ENCODE results near the gene SAMHD1.
"Not testable (repeated sequence)": the region's sequence is repeated elsewhere in the genome, so short reads cannot be mapped to it uniquely, and the experiment has no call there.

Gene SAMHD1

DNA sequence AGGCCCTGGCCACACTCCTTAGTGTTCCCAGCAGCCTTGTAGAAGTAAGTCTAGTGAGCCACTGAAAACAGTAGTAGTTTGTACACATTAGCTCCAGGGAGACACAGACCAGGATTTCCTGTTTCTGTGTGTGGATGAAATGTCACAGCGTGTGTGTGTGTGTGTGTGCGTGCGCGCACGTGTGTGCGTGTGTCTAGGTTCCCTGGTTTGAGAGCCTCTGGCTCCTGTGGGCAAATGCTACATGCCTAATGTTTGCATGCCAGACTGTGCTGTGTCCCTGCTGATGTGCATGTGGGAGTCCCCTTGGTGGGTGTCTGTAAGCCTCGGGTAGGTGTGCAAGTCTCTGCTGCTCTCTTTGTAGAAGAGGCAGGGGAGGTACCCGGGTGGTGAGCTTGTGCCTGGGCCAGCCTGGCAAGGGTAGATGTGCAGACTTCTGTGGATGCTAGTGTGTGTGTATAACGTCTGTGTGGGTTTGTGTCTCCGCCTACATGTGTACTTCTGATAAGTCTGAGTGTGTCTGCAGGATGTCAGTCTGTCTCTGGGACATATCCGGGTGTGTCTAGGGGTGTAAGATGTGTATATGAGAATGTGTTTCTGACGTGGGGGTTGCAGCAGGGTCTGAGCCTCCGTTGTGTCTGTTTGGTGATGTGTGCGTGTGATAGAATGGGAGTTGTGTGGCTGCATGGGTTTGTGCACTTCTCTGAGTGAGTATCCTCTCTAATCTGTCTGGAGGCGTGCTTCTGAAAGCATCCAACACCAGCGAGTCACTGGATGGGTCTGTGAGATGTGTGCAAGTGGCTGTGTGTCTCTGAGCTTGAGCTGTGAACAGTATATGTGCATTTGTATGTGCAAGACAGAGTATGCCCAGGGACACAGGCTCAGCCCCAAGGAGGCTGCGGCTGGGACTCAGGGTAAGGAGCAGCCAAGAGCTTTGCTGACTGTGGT lies 94.5 kb downstream of the SAMHD1 start:
- no peak for FAIRE-seq
- DNase-seq (ENCODE audit: low spot score): no peak

DNA sequence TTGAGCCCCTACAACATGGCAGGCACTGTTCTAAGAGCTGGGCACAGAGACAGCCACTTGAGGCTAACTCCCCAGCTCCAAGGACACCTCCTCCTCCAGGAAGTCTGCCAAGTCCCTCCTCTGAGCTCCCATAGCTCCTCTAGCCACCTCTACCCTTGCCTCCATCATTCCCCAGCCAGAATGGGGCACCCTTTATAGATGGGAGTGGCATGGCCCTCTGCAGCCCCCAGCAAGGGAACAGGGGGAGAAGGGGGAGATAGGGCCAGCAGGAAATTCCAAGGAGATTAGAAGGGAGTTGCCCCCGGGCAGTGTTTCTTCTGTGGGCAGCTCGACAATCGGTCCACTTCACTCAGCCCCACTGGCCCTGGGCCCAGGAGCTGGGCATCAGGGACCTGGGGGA lies 95.3 kb downstream of the SAMHD1 start:
- FAIRE-seq (no peak), DNase-seq (ENCODE audit: low spot score) (no peak)

DNA sequence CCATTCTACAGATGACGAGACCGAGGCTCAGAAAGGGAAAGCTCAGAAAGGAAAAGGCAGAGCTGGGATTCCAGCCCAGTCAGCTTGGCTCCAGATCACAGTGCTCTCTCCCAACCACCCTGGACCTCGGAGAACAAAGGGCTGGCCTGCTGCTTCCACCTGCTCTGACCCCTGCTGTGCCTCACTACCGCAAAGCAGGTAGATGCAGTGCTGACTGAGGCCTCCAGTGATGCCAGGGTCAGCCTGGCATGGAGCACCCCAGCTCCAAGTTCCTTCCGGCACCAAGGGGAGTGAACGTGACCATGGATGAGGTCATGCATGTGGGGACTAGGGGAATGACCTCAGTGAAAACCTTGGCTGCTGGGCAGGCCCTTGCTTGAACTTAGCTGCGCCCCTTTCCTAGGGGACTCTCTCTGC lies 96.3 kb downstream of the SAMHD1 start:
- DNase-seq (ENCODE audit: low spot score): no peak
- no peak for FAIRE-seq

DNA sequence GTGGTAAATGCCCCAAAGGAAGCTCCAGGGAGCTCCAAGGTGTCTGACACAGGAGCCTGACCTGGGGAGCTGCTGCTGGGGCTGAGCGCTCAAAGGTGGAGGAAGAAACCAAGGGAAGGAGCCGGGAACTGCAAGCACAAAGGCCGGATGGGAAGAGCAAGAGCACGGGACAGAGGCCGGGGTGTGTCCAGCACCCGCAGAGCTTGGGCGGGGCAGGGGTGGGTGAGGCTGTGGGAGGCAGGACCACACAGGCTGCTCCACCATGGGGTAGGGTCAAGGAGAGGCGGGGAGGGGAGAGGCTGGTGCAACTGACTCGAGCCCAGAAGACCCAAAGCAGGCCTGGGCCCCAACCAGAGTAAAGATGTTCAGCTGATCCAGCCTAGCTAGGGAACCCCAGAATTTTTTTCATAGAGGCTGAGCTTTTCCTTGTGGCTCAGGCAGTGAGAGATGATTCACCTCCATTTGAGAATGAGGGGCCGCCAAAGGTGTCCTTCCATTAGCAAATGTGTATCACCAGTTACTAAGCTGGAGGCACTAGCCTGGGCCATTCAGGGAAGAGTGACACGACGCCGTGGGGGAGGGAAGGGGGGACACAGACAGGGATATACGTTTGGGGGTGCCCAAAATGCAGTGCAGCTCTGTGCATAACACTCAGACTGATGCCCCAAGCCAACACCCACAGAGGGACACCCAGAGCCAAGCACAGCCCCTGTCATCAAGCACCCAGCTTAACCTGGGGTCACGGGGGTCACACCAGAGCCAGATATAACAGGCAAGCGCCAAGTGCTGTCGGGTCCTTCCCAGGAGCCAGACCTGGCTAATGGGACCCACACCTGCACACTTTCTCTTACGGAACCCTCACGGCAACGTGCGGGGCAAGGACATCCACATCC lies 96.9 kb downstream of the SAMHD1 start:
- FAIRE-seq (no peak), DNase-seq (ENCODE audit: low spot score) (no peak)

DNA sequence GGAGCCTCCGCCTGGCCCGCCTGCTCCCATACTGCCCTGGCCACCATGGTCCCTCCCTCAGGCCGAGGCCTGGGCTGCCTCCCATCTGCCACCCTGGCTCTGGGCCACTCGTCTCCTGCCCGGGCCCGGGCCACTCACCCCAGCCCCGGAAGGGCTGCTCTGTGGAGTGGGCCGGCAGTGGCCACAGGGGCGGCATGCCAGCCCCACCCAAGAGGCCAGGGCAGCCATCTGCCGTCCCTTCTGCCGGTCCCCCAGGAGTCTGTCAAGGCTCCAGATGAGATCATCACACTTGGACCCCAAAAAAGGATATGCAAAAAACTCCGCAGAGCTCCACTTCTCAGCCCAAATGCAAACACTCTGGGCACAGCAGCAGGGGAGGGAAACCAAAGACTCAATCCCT lies 99.3 kb downstream of the SAMHD1 start:
- DNase-seq (ENCODE audit: low spot score) (no peak), FAIRE-seq (no peak)

DNA sequence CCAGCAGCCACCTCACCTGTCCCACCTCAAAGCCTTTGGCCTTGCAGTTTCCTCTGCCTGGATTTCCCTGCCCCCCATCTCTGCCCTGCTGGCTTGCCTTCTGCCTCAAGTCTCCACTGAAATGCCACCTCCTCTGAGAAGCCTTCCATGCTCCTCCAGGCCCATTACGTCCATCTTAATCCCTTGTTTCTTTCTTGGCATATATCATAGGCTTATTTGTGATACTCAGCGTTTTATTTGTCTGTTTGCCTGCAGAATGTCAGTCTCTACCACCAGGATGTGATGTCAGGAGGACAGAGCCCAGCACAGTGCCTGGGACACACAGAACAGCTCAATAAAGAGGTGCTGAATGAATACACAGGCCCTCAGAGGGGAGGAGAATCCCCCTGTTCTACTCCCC lies 100.0 kb downstream of the SAMHD1 start:
- DNase-seq (ENCODE audit: low spot score): no peak
- no peak for FAIRE-seq

DNA sequence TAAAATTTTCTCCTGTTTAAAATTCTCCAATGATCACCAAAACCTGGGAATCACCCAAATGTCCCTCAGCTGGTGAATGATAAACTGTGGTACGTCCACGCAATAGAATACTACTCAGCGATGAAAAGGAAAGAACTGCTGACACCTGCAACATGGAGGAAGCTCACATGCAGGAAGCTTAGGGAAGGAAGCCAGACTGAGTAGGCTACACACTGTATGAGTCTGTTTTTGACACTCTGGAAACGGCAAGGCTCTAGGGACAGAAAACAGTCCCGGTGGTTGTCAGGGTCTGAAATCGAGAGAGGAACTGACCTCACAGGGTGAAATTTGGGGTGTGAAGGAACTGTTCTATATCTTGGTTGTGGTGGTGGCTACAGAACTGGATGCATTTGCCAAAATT lies 100.7 kb downstream of the SAMHD1 start:
- DNase-seq (ENCODE audit: low spot score) (no peak), FAIRE-seq (no peak)

DNA sequence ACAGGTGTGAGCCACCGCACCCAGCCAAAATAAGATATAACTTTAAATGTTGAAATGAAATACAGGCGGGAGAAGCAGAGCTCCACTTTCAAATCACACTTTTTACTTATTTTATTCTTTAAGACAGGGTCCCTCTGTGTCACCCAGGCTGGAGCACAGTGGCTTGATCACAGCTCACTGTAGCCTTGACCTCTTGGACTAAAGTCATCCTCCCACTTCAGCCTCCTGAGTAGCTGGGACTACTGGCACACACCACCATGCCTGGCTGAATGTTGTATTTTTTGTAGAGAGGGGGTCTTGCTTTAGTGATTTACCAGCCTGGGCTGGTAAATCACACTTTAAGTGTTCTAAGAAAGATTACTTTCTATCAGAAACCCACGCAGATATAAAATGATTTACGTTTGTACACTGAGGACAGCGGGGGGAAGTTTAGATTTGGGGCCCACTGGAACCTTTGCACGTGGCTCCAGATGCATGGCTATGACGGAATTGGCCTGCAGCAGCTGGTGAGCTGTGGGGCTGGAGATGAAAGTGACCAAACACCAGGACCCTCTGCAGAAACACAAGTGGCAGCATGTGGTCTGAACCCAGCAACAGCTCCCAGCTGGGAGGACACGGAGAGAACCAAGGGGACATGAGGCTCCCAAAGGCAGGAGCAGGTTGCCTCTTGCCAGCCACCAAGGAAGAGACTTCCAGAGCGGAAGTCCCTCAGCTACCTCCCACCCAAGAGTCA lies 102.0 kb downstream of the SAMHD1 start:
- no peak for FAIRE-seq
- no peak for DNase-seq (ENCODE audit: low spot score)

DNA sequence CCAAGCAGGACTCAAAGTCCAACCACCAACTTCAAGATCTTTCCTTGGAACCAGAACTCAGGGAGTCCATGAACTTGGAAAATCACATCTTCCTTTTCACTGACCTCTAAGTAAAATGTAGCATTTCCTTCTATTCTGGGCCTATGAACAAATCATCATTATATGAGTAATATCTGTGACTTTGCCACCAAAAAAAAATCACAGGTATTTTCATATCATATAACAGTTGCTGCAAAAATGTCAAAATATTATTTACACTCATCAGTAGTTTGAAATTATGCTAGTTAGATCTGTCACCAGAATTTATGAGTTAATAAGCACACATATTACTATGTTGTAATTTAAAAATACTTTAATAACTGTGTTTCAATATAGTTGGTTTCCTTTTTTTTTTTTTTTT lies 102.8 kb downstream of the SAMHD1 start:
- DNase-seq (ENCODE audit: low spot score): no peak
- FAIRE-seq: no peak

DNA sequence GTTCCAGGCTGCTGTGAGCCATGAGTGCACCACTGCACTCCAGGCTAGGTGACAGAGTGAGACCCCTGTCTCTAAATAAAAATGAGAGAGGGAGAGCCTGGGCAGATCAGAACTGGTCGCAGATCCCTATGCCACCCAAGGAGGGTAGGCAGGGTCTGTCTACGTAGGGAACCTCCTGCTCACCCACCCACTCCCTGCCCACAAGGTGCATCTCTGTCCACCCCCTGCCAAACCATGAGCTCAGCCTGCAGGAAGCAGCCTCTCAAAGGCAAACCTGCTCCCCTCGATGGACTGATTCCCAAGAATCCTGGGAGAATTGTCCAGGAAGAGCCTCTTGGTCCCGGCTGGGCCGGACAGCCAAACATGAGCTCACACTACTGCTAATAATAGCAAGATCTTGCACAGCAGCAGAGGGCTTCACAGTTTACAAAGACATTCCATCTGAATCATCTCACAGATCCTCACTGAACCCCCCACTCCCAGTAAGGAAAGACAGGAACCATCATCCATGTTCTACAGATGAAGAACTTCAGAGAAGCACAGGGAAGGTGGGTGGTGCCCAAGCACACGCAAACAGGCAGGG lies 103.3 kb downstream of the SAMHD1 start:
- FAIRE-seq: no peak

DNA sequence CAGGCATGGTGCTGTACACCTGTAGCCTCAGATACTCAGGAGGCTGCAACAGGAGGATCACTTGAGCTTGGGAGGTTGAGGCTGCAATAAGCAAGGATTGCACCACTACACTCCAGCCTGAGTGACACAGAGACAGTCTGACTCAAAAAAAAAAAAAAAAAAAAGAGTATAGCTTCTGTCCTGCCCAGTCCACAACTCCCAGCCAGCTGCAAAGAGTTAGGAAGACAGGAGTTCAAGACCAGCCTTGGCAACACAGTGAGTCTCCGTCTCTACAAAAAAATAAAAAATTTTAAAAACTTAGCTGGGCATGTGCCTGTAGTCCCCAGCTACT lies 103.8 kb downstream of the SAMHD1 start:
- DNase-seq (ENCODE audit: low spot score) (no peak), FAIRE-seq (no peak)

More for the DNA sequence above, 103.3 kb downstream of the SAMHD1 start:
- peak; percentile 75 for DNase-seq (ENCODE audit: low spot score)

DNA sequence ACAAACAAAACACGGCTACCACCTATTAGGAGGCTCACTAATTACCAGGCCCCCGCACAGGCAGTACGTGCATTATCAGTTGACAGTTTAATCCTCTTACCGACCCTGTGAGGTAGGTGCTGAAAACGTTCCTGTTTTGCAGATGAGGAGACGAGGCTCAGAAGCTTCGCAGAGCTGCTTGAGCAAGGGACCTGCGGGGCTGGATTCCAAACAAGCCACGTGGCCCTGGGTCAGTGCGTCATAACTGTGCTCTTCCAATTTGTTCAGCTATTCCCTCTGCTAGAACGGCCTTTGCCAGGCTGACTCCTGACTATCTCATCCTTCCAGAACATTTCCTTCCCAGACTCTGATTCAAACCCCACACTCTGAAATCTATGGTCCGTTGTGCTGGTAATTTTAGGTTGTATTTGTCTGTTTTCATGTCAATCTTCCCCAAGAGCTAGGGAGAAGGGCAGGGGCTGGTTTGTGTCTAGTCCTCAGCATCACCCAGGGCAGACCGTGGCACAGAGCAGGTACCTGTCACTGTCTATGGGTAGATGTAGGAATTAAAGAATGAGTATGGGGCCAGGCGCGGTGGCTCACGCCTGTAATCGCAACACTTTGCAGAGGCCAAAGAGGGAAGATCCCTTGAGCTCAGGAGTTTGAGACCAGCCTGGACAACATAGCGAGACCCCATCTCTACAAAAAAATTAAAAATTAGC lies 104.3 kb downstream of the SAMHD1 start:
- no peak for FAIRE-seq
- DNase-seq (ENCODE audit: low spot score): no peak

DNA sequence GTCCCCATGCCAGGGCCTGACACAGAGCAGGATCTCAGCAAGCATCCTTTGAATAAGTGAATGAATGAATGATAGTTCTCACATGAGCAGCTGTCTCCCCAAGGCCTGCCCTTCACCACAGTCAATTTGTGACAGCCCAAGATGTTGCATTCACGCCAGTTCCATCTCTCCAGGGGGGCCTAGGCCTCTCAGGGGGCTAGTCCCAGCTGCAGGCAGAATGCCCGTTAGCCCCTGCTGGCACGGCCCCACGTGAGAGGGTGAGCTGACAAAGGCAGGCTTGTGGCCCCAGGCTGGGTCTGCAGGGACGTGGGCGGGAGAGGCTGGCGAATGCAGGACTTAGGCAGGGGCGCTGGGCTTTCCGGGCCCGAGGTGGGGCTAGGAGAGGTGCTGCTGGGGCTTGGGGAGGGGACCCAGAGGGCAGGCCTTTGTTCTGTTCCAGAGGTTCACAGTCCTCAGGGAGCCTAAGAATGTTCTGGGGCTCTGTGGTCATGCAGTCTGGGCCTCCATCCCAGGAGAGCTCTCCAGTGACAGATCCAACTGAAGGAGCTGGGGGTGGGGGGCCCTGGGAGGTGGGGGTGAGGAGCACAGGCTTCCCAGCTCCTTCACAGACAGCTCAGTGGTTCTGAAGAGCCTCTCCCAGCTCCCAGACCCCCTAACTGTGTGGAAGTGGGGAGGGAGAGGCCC lies 106.1 kb downstream of the SAMHD1 start:
- DNase-seq (ENCODE audit: low spot score): no peak
- no peak for FAIRE-seq

DNA sequence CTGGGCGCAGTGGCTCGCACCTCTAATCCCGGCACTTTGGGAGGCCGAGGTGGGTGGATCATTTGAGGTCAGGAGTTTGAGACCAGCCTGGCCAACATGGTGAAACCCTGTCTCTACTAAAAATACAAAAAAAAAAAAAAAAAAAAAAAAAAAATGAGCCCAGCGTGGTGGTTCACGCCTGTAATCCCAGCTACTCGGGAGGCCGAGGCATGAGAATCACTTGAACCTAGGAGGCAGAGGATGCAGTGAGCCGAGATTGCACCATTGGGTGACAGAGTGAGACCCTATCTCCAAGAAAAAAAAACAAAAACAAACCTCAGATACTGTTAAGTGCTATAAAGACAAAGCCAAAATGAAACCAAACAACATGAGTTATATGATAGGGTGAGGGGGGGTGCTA lies 110.5 kb downstream of the SAMHD1 start:
- not testable (repeated sequence) for FAIRE-seq; DNase-seq (ENCODE audit: low spot score)
